Endothelial cell of umbilical vein (primary cell): ENCODE measurements around the gene KHDC1L. TPM values are rescaled to one million over a fixed set of nuclear protein-coding genes. Genes with fewer than 3 reads are reported as not detected.

Source experiments
- BruUV-seq: library from RNA; stranded (reverse); fragments of 400-500 nt; replicated peaks from 2 replicates; lab custom pipeline; 2021; lab: Mats Ljungman, UMichigan
- CTCF ChIA-PET: fragments of 300-600, 350-600 bp; sonication (Branson Sonifier 250); formaldehyde crosslinking; loops from one replicate; lab custom pipeline; 2021; ENCODE audit warnings: antibody characterized with exemption, inconsistent platforms; lab: Charles Lee
- POLR2A ChIA-PET: fragments of 300-600, 350-600 bp; sonication (Branson Sonifier 250); formaldehyde crosslinking; loops from one replicate; lab custom pipeline; 2021; ENCODE audit warnings: antibody characterized with exemption, inconsistent platforms; lab: Charles Lee
- DNase-seq: peaks from one replicate; pipeline ENCODE4 v3.0.0-alpha.2; 2011; ENCODE audit warnings: low read depth, low spot score
- FAIRE-seq: peaks from 2 replicates; lab custom pipeline; 2011; peaks lifted over from hg19 to GRCh38; lab: Jason Lieb, UNC
- H2AFZ ChIP-seq: 2 replicates; pipeline ENCODE4 v1.6.0; 2012; ENCODE audit warnings: low read depth, low read length, control low read depth, inconsistent platforms
- H3K27ac ChIP-seq: 2 replicates; pipeline ENCODE4 v1.5.1; 2011; ENCODE audit warnings: low read depth, mild to moderate bottlenecking, control low read depth, low read length, moderate library complexity; ENCODE audit not compliant: insufficient read depth
- H3K27me3 ChIP-seq, 2 experiments: 2 replicates each; pipeline versions ENCODE4 v1.6.0 to v1.6.1; 2011; ENCODE audit warnings: low read length in 2 of 2, mixed read lengths in 1 of 2; ENCODE audit not compliant: control insufficient read depth in 2 of 2, insufficient read depth in 2 of 2
- H3K36me3 ChIP-seq, 2 experiments: 2 replicates in 1 of 2; 3 replicates in 1 of 2; pipeline ENCODE4 v1.5.1; 2011; ENCODE audit warnings: low read length in 2 of 2, mild to moderate bottlenecking in 1 of 2, moderate library complexity in 1 of 2; ENCODE audit not compliant: control insufficient read depth in 2 of 2, insufficient read depth in 2 of 2; ENCODE audit errors: extremely low read depth in 1 of 2
- H3K4me1 ChIP-seq: 3 replicates; pipeline ENCODE4 v1.5.1; 2011; ENCODE audit warnings: mild to moderate bottlenecking, low read length; ENCODE audit not compliant: control insufficient read depth, insufficient read depth; ENCODE audit errors: extremely low read depth
- H3K4me2 ChIP-seq: 2 replicates; pipeline ENCODE4 v1.6.1; 2011; ENCODE audit warnings: low read length, control low read depth, mixed read lengths; ENCODE audit not compliant: insufficient read depth
- H3K4me3 ChIP-seq, 3 experiments: fragments of 200-600 bp in 1 of 3; sonication (generic), shearing (Covaris generic) in 1 of 3; replicated peaks in 1 of 3; 2 replicates each; pipeline ENCODE4 v1.5.1; 2011 to 2016; ENCODE audit warnings: control low read depth in 3 of 3, low read length in 3 of 3, mild to moderate bottlenecking in 2 of 3, inconsistent platforms in 1 of 3, low read depth in 1 of 3, moderate library complexity in 1 of 3; ENCODE audit not compliant: insufficient read depth in 1 of 3
- H3K79me2 ChIP-seq: 2 replicates; pipeline ENCODE4 v1.6.0; 2012; ENCODE audit warnings: low read length, inconsistent platforms; ENCODE audit not compliant: control insufficient read depth, insufficient read depth
- H3K9ac ChIP-seq: replicated peaks from 2 replicates; pipeline ENCODE3; 2011; ENCODE audit warnings: low read length, control low read depth; ENCODE audit not compliant: insufficient read depth; ENCODE audit errors: extremely low read depth
- H3K9me1 ChIP-seq: replicated peaks from 3 replicates; pipeline ENCODE4 v1.6.0; 2011; ENCODE audit warnings: mild to moderate bottlenecking, low read length; ENCODE audit not compliant: control insufficient read depth, insufficient read depth; ENCODE audit errors: extremely low read depth
- H3K9me3 ChIP-seq: replicated peaks from 2 replicates; pipeline ENCODE4 v1.5.1; 2012; ENCODE audit warnings: low read length, inconsistent platforms; ENCODE audit not compliant: control insufficient read depth, insufficient read depth
- H4K20me1 ChIP-seq: replicated peaks from 2 replicates; pipeline ENCODE3; 2011; ENCODE audit warnings: mild to moderate bottlenecking, low read length; ENCODE audit not compliant: control insufficient read depth, insufficient read depth; ENCODE audit errors: extremely low read depth
- EZH2 ChIP-seq: IDR thresholded peaks from 2 replicates; pipeline ENCODE4 v1.6.1; 2012; ENCODE audit warnings: borderline replicate concordance, low read depth, mild to moderate bottlenecking, moderate library complexity, low read length, inconsistent platforms; ENCODE audit not compliant: severe bottlenecking
- FOS ChIP-seq: IDR thresholded peaks from 2 replicates; pipeline ENCODE4 v1.6.1; 2011; ENCODE audit warnings: mild to moderate bottlenecking, low read length, moderate library complexity, borderline replicate concordance; ENCODE audit not compliant: insufficient read depth
- GATA2 ChIP-seq: IDR thresholded peaks from 2 replicates; pipeline ENCODE4 v1.7.0; 2011; ENCODE audit warnings: low read depth, mild to moderate bottlenecking, moderate library complexity, mixed read lengths, low read length; ENCODE audit not compliant: insufficient read length, insufficient read depth
- JUN ChIP-seq: IDR thresholded peaks from 2 replicates; pipeline ENCODE4 v1.6.1; 2011; ENCODE audit warnings: borderline replicate concordance, low read depth; ENCODE audit not compliant: insufficient read length, insufficient read depth
- MYC ChIP-seq: IDR thresholded peaks from one replicate; pipeline ENCODE4 v1.6.1; 2011; ENCODE audit warnings: mild to moderate bottlenecking, low read depth, low read length
- POLR2A ChIP-seq: IDR thresholded peaks from 2 replicates; pipeline ENCODE4 v1.6.1; 2012; ENCODE audit warnings: low read depth, mild to moderate bottlenecking, control low read depth, low read length
- POLR2AphosphoS5 ChIP-seq: IDR thresholded peaks from 2 replicates; pipeline ENCODE4 v1.6.1; 2012; ENCODE audit warnings: low read depth, mild to moderate bottlenecking, control low read depth, low read length, moderate library complexity; ENCODE audit not compliant: insufficient read depth
- dilution Hi-C: fragments of 300-500 bp; cut with MboI; formaldehyde crosslinking; loops from one replicate; pipeline ENCODE4 v1.15.0; 2019; ENCODE audit warnings: low sequenced_read_pairs; ENCODE audit not compliant: extremely low pct_ligation_motif_present
- intact Hi-C: fragments of 100-400 bp; cut with micrococcal nuclease; formaldehyde crosslinking; loops from one replicate; pipeline ENCODE4 v1.10.0; 2022
- polyA plus RNA-seq, 4 experiments: library from polyadenylated mRNA; depleted of rRNA in 3 of 4; stranded (reverse) in 3 of 4; unstranded in 1 of 4; fragments of >200 nt; gene quantifications; 2 replicates each; pipeline versions ENCODE4 v1.2.1 to v1.2.3, GENCODE V29; 2011 to 2012; ENCODE audit warnings: missing spikeins in 1 of 4
- total RNA-seq: library from RNA; stranded (reverse); gene quantifications from 2 replicates; pipeline ENCODE4 v1.2.3, GENCODE V29; 2021
- TF ChIP-seq, protein P1 (sequence below), 2 donors: IDR thresholded peaks; 1 replicate in 1 of 2; 2 replicates in 1 of 2; pipeline ENCODE4 v1.5.1; 2011; ENCODE audit warnings: low read length in 2 of 2, mild to moderate bottlenecking in 2 of 2, moderate library complexity in 2 of 2, control low read depth in 1 of 2, inconsistent platforms in 1 of 2, low read depth in 1 of 2; ENCODE audit not compliant: insufficient read depth in 1 of 2; ENCODE audit errors: extremely low read depth in 1 of 2
- TF ChIP-seq, protein P2 (sequence below): IDR thresholded peaks from 2 replicates; pipeline ENCODE4 v1.6.1; 2011; ENCODE audit not compliant: insufficient read depth, insufficient read length

The KHDC1L gene
- total and polyA plus RNA-seq, 2 donors (not counting 3 experiments of a cell fraction or from before 2014, with no cell fraction given): 0.15 TPM; not detected in 1

DNA sequence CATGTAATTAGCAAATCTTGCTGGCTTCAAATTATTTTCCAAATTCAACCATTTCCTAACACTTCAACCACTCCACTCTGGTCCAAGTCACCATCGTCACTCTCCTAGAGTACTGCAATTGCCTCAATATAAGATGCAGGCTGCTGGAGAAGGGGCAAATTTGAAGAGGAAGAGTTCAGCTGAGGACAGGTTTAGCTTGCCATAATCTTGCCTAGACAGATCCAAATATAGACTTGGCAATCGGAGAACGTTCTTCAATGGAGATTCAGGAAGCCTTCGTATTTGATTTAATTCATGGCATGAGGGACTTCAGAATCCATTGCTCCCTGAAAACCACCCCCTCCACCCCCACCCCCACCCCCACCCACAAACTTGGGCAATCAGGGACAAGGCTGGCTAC, 15.4 kb upstream of the KHDC1L start:
- BruUV-seq: no TSS peak
- dilution Hi-C loops: no loop called here

More for the DNA sequence above, 15.4 kb upstream of the KHDC1L start:
- H3K27ac ChIP-seq: no peak overlapping the region
- H3K36me3 ChIP-seq: no peaks in the 10 kb centered on the region
- H2AFZ ChIP-seq: no peak overlapping the region
- peaks cover 0 to 5% of the 10 kb centered on the region in 2 experiments for H3K27me3 ChIP-seq
- H4K20me1 ChIP-seq: no peaks in the 10 kb centered on the region
- intact Hi-C loops: no loop called here
- no peaks in the 10 kb centered on the region for H3K9me3 ChIP-seq
- no peaks in the 10 kb centered on the region for H3K9me1 ChIP-seq
- FAIRE-seq (no peak), DNase-seq (no peak)
- TF ChIP-seq, protein P1, sequence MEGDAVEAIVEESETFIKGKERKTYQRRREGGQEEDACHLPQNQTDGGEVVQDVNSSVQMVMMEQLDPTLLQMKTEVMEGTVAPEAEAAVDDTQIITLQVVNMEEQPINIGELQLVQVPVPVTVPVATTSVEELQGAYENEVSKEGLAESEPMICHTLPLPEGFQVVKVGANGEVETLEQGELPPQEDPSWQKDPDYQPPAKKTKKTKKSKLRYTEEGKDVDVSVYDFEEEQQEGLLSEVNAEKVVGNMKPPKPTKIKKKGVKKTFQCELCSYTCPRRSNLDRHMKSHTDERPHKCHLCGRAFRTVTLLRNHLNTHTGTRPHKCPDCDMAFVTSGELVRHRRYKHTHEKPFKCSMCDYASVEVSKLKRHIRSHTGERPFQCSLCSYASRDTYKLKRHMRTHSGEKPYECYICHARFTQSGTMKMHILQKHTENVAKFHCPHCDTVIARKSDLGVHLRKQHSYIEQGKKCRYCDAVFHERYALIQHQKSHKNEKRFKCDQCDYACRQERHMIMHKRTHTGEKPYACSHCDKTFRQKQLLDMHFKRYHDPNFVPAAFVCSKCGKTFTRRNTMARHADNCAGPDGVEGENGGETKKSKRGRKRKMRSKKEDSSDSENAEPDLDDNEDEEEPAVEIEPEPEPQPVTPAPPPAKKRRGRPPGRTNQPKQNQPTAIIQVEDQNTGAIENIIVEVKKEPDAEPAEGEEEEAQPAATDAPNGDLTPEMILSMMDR (IDR thresholded peaks at IDR 0.05; ENCODE audit: extremely low read depth in 1 of 2, insufficient read depth in 1 of 2, low read depth in 1 of 2, low read length in 2 of 2): no peak
- TF ChIP-seq JUN: no peak
- no peak for TF ChIP-seq POLR2A
- no peak for TF ChIP-seq EZH2
- no peak for TF ChIP-seq GATA2
- TF ChIP-seq, protein P2, sequence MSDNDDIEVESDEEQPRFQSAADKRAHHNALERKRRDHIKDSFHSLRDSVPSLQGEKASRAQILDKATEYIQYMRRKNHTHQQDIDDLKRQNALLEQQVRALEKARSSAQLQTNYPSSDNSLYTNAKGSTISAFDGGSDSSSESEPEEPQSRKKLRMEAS: no peak
- TF ChIP-seq MYC: no peak
- TF ChIP-seq FOS: no peak
- TF ChIP-seq POLR2AphosphoS5: no peak
- POLR2A ChIA-PET: no interaction called here
- no peaks in the 10 kb centered on the region for H3K4me1 ChIP-seq
- H3K4me2 ChIP-seq: no peak overlapping the region
- no peak overlapping the region for H3K9ac ChIP-seq
- H3K4me3 ChIP-seq: no peak overlapping the region
- CTCF ChIA-PET: interaction anchor here (0.7 kb wide), 1 partner anchor 77 kb away, joined by 4 read pairs; no protein-coding TSS in a partner anchor
- H3K79me2 ChIP-seq: no peaks in the 10 kb centered on the region
